Stimulated activated CD4-positive, alpha-beta T cell treated with anti-CD3 and anti-CD28 coated beads, Interleukin-12 subunit alpha, Interleukin-12 subunit beta, amount 100 ng/mL, for 4 hours (primary cell): ENCODE measurements around the gene DTD1.

Source experiments
- DNase-seq: peaks from one replicate; pipeline ENCODE4 v3.0.0-alpha.2; 2020

DTD1 gene

DNA sequence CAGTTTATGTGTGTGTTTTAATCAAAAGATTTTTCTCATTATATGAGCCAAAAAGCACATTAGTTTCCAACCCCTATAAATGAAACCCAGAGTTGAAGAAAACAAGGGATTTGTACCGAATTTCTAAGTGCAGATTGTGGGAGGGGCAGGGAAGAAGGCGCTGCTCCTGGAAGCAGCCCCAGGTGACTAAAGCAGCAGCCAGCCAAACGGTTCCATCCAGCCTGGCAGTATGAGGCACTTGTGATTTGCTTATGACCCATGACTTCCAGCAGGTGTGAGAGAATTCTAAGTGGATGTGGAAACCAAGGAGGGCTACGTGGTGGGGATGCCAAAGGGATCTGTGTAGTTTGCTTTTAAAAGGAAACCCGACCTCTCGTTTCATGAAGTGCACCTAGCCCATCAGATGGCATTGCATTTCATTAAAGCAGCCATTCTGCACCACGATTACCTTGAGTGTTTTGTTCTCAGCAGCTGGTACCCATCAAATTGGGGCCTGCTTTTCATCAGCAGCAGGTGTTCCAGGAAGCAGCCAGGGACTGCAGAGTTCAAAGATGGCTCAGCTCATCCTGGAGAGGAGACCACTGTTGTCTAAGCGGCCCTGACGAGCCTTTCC, 79.1 kb downstream of the DTD1 start:
- DNase-seq: no peak

DNA sequence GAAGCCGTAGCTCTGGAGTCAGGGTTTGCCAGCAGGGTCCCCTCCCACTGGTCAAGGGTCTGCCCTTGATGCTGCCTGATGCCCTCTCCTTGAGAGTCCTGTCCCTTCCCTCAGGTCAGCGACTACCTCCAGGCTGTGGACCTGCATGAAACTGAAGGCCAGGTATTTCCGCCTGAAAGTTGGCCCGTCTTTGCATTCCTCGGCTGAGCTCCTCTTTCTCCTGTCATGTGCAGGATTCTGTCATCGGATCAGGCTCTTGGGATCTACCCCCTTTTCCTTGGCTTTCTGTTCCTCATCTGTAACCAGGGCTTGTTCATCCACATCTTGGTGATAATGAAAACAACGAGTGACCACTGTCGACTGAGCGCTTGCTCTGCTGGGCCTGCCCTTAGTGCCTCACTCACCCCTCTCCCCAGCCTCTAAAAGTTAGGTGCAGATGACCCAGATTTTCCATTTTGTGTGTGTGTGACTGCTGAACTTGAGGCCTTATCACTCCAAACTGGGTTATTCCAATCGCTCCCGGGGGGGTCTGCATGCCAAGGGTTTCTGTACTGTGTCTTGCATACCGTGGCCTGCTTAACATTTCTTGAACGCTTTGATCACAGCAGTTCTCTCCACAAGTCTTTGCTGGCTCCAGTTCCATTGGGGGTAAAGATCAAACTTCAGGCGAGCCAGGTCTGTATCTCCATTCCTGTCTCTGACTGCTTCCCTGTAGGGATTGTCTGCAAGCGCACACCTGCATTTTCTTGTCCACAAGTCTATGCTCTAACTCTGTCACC, 81.6 kb downstream of the DTD1 start:
- no peak for DNase-seq

DNA sequence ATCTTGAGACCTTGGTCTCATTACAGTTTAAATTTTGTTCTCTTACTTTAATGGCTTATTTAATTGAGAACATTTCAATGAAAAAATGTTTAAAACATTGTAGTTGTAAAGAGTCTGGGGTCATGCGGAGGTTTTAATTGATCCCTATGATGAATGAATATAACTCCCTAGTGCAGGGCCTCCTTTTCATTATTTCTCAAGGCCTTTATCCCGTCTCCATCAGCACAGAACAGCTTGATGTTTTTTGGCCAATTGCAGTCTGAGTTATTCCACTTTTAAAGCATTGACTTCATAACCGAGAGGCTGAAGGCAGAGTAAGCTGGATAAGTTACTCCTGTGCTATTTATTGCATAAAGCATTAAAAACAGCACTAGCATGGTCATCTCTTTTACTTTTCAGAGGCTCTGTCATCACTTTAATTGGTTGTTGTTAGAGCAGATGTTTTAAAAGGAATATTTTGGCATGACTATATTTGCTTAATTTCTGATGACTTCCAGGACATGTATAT, 83.4 kb downstream of the DTD1 start:
- no peak for DNase-seq

DNA sequence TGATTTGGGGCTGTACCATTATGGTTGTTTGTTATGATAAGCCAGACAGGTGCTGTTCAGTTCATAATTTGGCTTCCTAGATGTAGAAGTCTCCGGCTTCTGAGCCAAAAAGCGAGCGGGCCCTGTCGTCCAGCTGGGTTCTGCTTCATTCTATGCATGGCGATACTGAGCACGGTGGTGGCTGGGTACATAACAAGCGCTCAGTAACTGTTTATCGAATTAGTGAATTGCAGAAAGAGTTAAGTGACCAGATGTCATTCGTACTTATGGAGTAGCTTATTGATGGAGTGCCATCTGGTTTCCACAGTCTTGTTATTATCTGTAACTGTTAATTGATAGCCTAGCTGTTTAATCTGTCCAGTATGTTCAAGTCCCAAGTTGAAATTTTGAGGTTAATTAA, 85.0 kb downstream of the DTD1 start:
- DNase-seq: no peak

DNA sequence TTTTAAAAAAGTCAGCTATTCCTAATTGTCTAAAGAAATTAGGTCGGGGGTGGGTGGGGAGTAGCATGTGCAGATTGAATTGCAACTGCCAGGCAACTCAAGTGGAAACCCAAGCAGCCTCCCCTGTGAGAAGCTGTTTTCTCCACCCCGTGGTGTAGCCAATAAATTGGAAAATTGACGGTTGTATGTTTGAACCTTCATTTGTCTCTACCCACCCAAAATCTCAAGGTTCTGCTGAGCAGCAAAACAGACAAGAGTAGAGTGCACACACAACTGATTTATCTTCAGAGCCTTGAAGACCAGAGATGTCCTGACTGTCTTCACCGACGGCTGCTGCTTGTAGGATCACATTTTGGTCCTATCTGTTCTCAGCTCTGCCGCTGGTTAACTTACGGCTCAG, 88.5 kb downstream of the DTD1 start:
- no peak for DNase-seq

DNA sequence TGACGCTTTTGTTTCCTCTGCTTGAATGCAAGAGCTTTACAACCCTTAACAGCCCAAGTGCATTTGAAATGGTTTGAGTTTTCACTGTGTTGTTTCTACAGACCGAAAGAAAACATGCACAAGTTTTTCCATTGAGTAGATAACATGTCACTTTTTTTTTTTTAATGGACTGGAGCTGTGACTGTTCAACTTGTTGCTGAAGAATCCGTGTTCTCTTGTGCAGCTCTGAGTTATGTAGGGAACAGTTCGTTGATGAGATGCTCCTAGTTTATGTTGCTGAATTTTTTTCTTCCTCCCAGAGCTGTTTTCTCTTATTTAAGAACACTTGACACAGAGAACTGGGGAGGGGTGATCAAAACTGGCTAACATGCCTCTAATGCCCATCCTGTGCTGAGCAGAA, 89.3 kb downstream of the DTD1 start:
- no peak for DNase-seq

DNA sequence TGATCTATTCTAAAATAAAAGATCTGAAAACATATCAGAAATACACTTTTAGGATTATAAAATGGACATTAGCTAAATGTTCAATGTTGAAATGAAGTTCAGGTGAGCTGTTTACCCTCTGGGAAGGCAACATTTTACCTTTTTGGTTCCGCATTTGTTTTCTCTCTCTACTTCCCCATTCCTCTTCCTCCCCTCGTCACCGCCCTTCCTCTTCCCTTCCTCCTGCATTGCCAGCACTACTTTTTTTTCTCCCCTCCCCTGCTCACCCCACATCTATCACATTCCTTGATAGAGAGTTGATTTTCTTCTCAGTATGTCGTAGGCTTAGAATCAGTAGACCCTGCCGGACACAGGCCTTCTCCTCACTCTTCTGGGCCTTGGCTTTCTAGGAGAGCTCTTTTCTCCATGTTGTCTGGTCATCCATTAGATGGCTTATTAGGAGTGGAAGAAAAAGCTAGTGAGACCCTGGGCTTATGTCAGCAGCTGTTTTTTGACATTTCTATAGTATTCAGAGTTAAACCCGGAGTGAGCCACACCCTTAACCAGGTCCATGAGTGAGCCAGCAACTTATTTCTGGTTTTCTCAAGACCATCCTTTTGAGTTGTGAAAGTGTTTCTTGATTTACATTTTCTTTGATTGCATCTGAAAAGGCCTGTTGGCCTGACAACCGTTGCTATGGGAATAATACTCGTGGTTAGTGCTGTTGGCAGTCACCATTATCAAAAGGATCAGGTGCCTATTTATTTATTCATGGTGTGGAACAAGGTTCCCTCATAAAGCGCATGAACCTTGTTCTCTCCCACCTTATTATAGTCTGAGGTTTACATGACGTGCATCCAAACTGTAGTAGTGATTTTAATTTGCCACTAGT, 90.9 kb downstream of the DTD1 start:
- no peak for DNase-seq

DNA sequence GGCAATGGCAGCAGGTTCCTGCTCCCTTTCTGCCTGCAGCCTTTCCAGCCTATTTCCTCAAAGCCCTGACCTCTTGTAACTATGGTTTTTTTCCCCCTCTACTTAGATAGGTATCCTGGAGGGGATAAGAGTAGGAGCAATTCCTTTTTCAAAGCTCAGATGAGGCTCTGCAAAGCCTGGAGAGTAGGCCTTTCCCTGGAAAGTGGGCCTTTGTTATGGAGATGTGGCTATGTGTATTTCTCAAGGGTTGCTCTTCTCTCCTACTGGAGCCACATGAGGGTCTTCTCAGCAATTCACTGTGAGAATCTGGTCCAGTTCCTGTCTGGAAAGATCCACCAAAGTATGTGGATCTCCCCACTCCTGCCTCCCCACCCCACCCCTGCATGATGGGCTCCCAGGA, 96.0 kb downstream of the DTD1 start:
- no peak for DNase-seq

DNA sequence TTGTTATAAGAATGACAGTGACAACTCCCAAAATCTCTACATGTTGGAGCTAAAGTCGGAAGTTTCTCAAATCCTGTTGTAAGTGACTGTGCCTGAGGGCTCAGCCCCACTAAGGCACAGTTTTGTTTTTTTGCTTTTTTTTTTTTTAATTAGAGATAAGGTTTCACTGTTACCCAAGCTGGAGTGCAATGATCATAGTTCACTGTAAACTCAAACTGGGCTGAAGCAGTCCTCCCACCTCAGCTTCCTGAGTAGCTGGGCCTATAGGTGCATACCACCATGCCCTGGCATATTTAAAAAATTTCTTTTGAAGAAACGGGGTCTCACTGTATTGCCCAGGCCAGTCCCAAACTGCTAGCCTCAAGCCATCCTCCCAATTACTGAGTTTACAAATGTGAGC, 96.9 kb downstream of the DTD1 start:
- no peak for DNase-seq

DNA sequence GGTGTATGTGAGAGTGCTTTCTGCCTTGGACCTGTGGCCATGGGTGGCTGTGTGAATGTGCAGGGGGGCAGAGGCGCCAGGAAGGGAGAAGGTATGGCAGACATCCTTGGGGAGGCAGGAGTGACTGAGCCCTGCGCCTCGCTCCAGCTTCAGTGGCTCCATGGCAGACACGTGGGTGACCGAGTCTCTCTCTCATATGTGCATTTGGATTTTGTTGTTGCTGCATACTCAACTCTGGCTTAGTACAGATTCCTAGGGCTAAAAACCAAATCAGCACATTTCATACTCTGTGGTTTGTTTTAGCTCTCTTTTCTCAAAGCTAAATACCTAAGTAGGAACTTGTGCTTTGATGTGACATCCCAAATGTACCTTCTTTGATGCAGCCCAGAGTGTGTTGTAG, 97.6 kb downstream of the DTD1 start:
- DNase-seq: no peak

DNA sequence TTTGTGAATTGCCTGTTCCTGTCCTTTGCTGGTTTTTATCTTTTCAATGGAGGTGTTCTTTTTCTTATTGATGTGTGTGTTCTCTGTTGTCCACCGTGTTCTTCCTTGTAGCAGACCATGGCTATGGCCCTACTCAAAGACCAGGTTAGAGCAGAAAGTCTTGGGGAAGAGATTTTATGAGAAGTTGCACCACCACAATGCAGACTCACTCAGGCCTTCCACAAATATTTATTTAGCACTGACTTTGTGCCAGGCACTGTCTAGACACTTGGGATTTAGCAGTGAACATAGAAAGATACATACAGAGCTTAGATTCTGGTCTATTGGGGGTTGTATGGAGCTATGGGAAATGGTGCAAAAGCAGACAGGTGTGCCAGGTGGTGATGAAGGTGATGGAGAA, 98.8 kb downstream of the DTD1 start:
- no peak for DNase-seq

DNA sequence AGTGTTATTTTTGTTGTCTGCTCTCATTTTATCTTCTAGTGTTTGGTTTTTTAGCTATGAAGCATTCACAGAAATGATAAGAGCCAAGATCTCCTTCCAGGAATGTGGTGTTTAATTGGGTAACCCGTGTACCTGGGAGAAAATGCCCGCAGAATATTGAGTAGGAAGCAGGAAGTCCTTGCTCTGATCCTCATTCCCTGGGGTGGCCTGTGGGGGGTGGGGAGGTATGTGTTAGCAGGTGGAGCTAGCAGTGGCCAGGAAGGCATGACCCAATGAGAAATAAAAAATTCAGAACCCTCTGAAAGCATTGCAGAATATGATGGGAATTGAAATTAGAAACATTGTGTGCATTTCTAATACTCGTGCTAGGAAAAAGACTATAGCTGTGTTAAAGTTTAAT, 100.8 kb downstream of the DTD1 start:
- no peak for DNase-seq

DNA sequence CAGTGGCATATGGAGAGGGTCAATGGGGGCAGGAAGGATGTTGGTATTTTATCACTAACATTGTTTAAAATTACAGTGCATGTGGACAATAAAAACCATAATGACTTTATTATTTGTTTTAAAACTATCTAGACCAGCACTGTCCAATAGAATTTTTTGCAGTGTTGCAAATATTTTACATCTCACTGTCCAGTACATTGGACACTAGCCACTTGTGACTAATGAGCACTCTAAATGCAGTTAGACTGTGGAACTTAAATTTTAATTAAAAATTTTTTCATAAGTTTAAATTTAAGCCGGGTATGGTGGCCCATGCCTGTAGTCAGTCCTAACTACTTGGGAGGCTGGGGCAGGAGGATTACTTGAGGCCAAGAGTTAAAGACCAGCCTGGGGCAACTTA, 101.7 kb downstream of the DTD1 start:
- no peak for DNase-seq

DNA sequence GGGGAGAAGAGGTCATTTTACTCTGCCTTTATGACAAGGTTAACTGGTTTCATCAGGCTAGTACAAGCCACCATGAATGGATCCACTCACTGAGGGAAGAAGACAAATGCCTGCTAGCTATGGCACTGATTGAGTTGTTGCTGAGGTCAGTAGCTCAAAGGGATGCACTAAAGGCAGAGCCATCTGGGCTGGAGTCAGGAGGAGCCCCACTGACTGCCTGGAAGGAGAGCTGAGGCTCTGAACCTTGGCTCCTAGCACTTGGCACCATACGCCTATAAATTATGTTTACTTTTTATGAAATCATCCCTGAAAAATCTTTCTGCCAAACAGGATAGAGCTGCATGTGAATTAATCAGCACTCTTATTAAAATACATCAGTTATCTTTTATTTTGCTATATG, 104.6 kb downstream of the DTD1 start:
- DNase-seq: no peak

DNA sequence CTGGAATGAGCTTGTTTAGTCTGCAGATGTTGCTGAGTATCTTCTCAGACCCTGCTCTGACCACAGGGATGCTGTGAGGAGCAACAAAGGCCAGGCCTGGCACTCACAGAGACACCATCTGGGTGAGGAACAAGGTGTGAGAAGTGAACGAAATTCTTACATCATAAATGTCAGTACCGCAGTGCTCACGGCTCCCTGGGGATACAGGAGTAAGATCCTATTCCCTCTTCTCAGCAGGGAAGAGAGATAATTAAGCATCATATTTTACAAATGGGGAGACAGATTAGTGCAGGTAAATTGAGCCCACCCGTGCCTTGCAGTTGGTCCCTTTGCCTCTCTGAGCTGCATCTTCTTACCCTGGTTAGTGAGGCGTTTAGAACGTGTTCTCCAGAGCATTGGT, 106.2 kb downstream of the DTD1 start:
- DNase-seq: no peak

DNA sequence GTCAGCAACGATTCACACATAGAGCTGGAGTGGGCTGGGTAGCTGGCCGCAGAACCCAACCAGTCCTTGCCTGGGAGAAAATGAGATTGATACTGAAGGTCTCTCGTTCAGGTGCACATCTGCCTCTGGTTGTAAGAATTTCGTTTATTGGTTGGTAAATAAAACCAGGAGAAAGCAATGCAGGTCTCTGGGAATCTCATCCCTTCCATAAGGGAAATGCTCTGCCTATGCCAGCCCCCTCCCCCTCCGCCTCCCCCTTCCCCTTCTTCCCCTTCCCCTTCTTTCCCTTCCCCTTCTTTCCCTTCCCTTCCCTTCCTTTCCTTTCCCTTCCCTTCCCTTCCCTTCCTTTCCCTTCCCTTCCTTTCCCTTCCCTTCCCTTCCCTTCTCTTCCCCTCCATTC, 107.3 kb downstream of the DTD1 start:
- DNase-seq: no peak

DNA sequence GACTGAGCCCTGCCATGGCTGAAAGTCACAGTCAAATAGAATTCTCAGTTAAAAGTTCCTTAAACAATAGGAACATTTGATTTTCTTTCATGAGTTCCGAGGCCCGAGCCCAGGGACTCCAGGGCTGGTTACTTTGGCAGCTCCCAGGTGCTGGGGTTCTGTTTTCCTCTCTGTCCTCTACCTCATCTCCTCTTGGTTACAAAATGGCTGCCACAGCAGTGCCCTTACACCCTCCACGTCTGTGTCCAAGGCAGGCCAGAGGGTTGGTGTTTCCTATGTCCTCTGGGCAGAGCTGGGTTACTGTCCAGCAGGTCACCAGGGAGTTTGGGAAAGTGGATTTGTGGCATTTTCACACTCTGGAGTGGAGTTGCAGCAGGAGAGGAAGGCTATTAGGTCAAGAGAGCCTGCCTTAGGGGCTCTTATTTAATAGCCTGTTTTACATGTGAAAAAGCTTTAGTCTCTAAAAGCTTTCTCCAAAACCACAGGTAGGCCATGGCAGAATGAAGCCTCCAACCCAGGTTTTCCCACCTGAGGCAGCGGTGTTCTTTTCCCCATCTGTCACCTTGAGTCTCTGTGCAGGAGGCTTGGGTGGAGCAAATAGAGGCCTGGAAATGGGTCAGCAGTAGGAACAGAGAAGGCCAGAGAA, 111.0 kb downstream of the DTD1 start:
- DNase-seq: no peak

DNA sequence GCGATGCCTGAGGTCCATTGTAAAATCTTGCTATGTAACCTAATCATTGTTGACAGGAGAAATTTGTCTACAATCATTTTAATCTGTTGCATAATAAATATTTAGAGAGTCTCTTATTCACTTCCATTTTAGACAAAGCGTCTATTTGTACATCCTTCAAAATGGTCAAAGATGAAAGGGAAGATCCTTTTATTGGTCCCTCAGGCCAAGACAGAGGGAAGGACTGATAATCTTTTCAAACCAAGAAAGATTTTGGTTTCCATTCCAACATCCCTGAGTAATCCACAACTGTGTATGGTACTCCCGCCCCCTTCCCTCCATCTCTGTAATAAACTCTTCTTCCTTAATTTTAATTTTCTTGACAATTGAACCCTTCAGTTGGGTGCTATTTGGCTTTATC, 114.1 kb downstream of the DTD1 start:
- DNase-seq: no peak

DNA sequence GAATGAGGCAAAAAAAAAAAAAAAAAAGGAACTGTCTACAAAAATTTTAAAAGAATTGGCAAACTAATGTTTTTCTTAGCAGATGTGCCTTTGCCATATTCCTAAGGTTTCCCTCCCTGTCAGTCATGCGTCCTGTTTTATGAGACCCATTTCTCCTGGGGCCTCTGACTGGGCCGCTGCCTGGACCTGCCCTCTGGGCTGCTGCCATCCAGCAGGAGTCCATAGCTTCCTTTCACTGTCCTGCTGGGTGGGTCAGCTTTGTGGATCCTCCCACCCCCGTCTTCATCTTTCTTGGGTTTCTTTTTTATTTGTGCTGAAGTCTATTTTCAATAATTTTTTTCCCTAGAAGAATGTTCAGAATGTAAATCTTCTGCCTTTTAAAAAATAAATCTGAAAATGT, 114.9 kb downstream of the DTD1 start:
- no peak for DNase-seq

DNA sequence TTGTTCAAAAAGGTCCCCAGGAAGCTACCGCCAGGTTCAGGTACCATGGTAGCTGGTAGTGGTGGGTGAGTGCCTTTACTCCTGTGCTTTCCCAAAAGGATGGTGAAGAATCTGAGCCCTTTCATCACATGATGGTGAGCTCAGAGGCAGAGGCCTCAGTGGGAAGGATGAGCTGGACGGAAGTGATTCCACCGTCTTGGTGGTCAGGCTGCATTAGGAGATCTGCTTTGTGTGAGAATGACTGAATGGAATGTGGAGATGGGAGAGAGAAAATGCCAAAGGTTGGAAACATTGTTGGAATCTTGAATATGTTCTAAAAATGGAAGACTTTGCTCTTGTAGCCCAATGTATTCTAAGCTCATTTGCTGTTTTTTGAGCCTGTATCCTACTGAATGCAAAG, 117.6 kb downstream of the DTD1 start:
- no peak for DNase-seq

DNA sequence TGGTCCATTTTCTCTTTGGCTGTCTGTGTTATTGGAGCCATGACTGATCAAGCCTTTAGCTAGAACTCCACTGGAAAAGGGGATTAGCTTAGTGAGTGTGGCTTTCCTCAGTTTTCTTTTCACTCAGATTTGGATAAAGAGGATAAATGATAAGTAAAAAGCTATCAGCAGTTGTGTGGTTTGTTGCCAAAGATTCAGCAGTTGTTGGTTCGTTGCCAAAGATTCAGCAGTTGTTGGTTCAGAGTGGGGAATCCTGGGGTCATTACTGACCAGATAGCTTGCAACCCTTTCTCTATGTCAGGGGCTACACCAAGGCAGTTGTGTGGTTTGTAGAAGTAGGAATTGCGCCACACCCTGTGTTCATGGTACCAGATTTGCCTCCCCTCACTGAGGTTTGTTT, 118.1 kb downstream of the DTD1 start:
- no peak for DNase-seq

DNA sequence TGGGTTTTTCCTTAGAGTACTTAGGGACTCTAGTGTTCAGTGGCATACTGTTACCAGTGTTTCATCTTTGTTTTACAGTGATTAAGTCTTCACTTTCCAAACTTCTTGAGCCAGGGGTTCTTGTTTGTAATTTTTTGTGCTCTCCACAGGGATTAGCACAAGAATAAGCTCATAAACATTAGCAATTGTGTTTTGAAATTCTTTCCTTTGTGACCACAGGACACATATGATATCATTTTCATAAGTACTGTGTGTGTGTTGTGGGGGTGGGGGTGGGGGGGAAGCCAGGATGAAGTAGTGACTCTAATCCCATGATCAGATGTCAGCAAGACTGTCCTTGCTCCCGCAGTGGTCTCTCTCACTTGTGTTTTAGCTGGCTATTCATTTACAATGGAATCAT, 124.3 kb downstream of the DTD1 start:
- no peak for DNase-seq

DNA sequence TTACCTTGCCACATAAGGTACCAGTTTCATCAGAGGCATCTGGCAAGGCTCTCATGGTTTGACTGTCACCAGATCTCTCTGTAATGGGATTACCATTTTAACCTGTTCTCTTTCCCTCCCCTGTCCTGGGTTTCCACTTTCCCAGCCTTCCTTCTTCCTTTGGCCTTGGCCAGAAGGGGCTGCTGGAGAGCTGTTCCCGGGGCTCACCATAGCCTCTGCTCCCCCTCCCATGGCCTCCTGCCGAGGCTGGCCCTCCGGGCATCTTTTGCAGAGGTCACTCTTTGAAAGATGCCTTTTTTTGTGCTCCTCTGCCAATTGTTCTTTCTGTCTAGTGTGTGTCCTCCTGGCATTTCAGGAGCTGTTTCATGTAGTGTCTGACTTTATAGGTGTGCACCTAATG, 125.0 kb downstream of the DTD1 start:
- no peak for DNase-seq
